Activated T-helper 1 cell treated with anti-CD3 and anti-CD28 coated beads, Interleukin-2, amount 50 U/mL, for 16 hours (primary cell): ENCODE data around the gene CNTN3.

Source experiments
- DNase-seq, 2 donors: peaks; one replicate each; pipeline ENCODE4 v3.0.0-alpha.2; 2020; ENCODE audit warnings: low read depth in 1 of 2, low spot score in 1 of 2

Gene CNTN3

GRCh38 chr3:74614107-74614967 is at the start of gene CNTN3:
TSS of gene CNTN3 (minus strand) at chr3:74614659. CDS start at chr3:74521112, 93,547 bp downstream.
- no peak for DNase-seq

GRCh38 chr3:74663178-74663577 is 48.7 kb upstream of the CNTN3 start:
- DNase-seq: no peak

- no peak for DNase-seq
Observed at GRCh38 chr3:74661672-74662071, 47.2 kb upstream of the CNTN3 start.

GRCh38 chr3:74651885-74652284 is 37.4 kb upstream of the CNTN3 start:
- DNase-seq: no peak

GRCh38 chr3:74651292-74651691 is 36.8 kb upstream of the CNTN3 start:
- DNase-seq: no peak

- no peak for DNase-seq
Observed at GRCh38 chr3:74648107-74648506, 33.6 kb upstream of the CNTN3 start.

- no peak for DNase-seq
Observed at GRCh38 chr3:74646094-74646493, 31.6 kb upstream of the CNTN3 start.

GRCh38 chr3:74643636-74644035 is 29.2 kb upstream of the CNTN3 start:
- no peak for DNase-seq

GRCh38 chr3:74642876-74643275 is 28.4 kb upstream of the CNTN3 start:
- DNase-seq: no peak

- no peak for DNase-seq
Observed at GRCh38 chr3:74640211-74640610, 25.8 kb upstream of the CNTN3 start.

GRCh38 chr3:74639681-74640080 is 25.2 kb upstream of the CNTN3 start:
- DNase-seq: no peak

- DNase-seq: no peak
Observed at GRCh38 chr3:74636981-74637380, 22.5 kb upstream of the CNTN3 start.

GRCh38 chr3:74633021-74633420 is 18.6 kb upstream of the CNTN3 start:
- no peak for DNase-seq

- DNase-seq: no peak
Observed at GRCh38 chr3:74631351-74632140, 17.1 kb upstream of the CNTN3 start.

GRCh38 chr3:74630602-74631001 is 16.1 kb upstream of the CNTN3 start:
- DNase-seq: no peak

- DNase-seq: no peak
Observed at GRCh38 chr3:74626011-74626410, 11.6 kb upstream of the CNTN3 start.

- DNase-seq: no peak
Observed at GRCh38 chr3:74624301-74624700, 9.8 kb upstream of the CNTN3 start.

GRCh38 chr3:74623261-74623836 is 8.9 kb upstream of the CNTN3 start:
- DNase-seq: no peak

- DNase-seq: no peak
Observed at GRCh38 chr3:74621581-74621980, 7.1 kb upstream of the CNTN3 start.

- no peak for DNase-seq
Observed at GRCh38 chr3:74617776-74618175, 3.3 kb upstream of the CNTN3 start.

- no peak for DNase-seq
Observed at GRCh38 chr3:74613521-74614106, 845 bp downstream of the CNTN3 start.

- DNase-seq: no peak
Observed at GRCh38 chr3:74613060-74613459, 1.4 kb downstream of the CNTN3 start.
